ENCODE data around the gene TYMP. TPM values are rescaled to one million over a fixed set of nuclear protein-coding genes. Genes with fewer than 3 reads are reported as not detected.

TYMP gene
- polyA plus RNA-seq, 1 of the 3 experiments (the other 2 are of a cell fraction), result 1.7 TPM

DNA sequence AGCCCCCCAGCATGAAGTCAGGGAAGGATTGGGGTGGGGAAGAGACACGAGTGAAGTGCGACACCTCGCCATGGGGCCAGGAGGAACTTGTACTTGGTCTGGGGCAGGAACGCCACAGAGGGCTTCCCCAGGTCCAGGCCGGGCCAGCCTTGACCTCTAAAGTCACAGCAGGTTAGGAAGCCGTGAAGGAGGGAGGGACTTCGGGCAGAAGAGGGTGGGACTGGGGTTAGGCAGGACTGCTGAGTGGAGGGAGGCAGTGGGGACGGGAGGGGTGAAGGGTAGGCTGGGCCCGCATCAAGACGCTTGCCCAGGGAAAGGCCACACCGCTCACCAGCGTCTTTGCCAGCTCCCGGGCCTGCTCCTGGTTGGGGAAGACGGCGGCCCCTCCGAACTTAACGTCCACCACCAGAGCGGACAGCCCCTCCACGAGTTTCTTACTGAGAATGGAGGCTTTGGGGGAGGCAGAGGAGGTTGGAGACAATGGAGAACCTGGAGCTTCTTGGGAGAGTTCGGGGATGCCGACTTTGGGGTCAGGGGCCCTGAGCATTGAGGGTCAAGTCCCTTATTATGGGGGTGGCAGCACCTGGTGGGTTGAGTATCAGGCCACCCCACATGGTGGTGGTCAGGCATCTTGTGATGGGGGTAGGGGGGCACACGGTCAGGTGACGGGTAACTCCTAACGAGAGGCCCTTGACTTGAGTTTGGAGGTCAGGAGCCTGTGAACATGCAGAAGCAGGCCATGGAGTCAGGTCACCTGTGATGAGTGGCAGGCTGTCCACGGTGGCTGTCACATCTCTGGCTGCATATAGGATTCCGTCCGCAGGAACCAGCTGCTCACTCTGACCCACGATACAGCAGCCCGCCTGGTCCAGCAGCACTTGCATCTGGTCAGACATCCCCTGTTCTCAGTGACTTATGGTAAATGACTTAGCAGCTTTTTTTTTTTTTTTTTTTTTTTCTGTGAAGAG lies 2.7 kb downstream of the TYMP start:
- Histone ChIP-seq H3K27ac (ENCODE audit: low read depth in 2 of 2, low read length in 1 of 2) (peak overlapping the region; percentile 68 to 93), H3K36me3 (replicated peaks in 1 of 2; ENCODE audit: control insufficient read depth in 1 of 2, insufficient read depth in 2 of 2, low read length in 1 of 2) (peaks cover 0 to 19% of the 10 kb centered on the region in 2 experiments), H3K9ac (peak overlapping the region; percentile 80), H2AFZ (ENCODE audit: low read depth) (peak overlapping the region; percentile 76; the same call in 1 of the 2 replicates), H3K4me2 (peak overlapping the region; percentile 93), H4K20me1 (ENCODE audit: insufficient read depth) (peaks cover 8% of the 10 kb centered on the region; the same call in 1 of the 2 replicates), H3K27me3 (ENCODE audit: insufficient read depth) (no peaks in the 10 kb centered on the region), H3K4me3 (ENCODE audit: low read depth in 2 of 2, low read length in 1 of 2) (peak overlapping the region; percentile 80 to 81), H3K79me2 (ENCODE audit: insufficient read depth) (peaks cover 18% of the 10 kb centered on the region), H3K9me3 (no peaks in the 10 kb centered on the region), H3F3A (replicated peaks; ENCODE audit: insufficient read depth) (peaks cover 19% of the 10 kb centered on the region), H3K4me1 (ENCODE audit: control insufficient read depth in 1 of 2, insufficient read depth in 2 of 2, low read depth in 1 of 2, low read length in 1 of 2) (peaks cover 7 to 30% of the 10 kb centered on the region in 2 experiments; a peak in 2 of 4 replicates), H3K9me2 (no peaks in the 10 kb centered on the region)
- TF ChIP-seq MEF2A (IDR thresholded peaks at IDR 0.05; ENCODE audit: borderline replicate concordance, low read depth) (no peak), SMC3 (IDR thresholded peaks at IDR 0.05; ENCODE audit: low read depth, low read length) (no peak), NRF1 (IDR thresholded peaks at IDR 0.05; ENCODE audit: low read depth, low read length) (no peak), FOXM1 (IDR thresholded peaks at IDR 0.05; ENCODE audit: low read depth) (no peak), ELF1 (IDR thresholded peaks at IDR 0.05) (no peak), CHD2 (IDR thresholded peaks at IDR 0.05; ENCODE audit: low read length, partially characterized antibody) (no peak), PBX3 (IDR thresholded peaks at IDR 0.05) (no peak), SIN3A (IDR thresholded peaks at IDR 0.05; ENCODE audit: borderline replicate concordance, low read depth, low read length) (no peak), RAD21 (IDR thresholded peaks at IDR 0.05; ENCODE audit: low read length) (no peak)
- TF ChIP-seq, protein P1, sequence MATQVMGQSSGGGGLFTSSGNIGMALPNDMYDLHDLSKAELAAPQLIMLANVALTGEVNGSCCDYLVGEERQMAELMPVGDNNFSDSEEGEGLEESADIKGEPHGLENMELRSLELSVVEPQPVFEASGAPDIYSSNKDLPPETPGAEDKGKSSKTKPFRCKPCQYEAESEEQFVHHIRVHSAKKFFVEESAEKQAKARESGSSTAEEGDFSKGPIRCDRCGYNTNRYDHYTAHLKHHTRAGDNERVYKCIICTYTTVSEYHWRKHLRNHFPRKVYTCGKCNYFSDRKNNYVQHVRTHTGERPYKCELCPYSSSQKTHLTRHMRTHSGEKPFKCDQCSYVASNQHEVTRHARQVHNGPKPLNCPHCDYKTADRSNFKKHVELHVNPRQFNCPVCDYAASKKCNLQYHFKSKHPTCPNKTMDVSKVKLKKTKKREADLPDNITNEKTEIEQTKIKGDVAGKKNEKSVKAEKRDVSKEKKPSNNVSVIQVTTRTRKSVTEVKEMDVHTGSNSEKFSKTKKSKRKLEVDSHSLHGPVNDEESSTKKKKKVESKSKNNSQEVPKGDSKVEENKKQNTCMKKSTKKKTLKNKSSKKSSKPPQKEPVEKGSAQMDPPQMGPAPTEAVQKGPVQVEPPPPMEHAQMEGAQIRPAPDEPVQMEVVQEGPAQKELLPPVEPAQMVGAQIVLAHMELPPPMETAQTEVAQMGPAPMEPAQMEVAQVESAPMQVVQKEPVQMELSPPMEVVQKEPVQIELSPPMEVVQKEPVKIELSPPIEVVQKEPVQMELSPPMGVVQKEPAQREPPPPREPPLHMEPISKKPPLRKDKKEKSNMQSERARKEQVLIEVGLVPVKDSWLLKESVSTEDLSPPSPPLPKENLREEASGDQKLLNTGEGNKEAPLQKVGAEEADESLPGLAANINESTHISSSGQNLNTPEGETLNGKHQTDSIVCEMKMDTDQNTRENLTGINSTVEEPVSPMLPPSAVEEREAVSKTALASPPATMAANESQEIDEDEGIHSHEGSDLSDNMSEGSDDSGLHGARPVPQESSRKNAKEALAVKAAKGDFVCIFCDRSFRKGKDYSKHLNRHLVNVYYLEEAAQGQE (IDR thresholded peaks at IDR 0.05; ENCODE audit: low read depth, low read length), result no peak
- TF ChIP-seq, protein P2, sequence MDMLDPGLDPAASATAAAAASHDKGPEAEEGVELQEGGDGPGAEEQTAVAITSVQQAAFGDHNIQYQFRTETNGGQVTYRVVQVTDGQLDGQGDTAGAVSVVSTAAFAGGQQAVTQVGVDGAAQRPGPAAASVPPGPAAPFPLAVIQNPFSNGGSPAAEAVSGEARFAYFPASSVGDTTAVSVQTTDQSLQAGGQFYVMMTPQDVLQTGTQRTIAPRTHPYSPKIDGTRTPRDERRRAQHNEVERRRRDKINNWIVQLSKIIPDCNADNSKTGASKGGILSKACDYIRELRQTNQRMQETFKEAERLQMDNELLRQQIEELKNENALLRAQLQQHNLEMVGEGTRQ (IDR thresholded peaks at IDR 0.05; ENCODE audit: borderline replicate concordance, low read depth, low read length), result no peak
- POLR2A ChIA-PET, result no interaction called here
- WGBS (ENCODE audit: low lambda C conversion rate), result 41% methylated on average over 17 of the region's 29 CpGs
- DNase-seq, result peak; percentile 77
- CTCF ChIA-PET, result interaction anchor here (0.6 to 3.0 kb wide), 8 partner anchors 9 to 93 kb away, joined by 3 to 18 read pairs (median 4); partner anchors contain the start of genes CPT1B and LMF2

Data from SK-N-SH (cell line).